HG02798 (cell line): ENCODE data around the gene TCHP.
A peak's percentile ranks its signal among the peaks of the same experiment; 100 is the strongest.
"Not testable (repeated sequence)": the region's sequence is repeated elsewhere in the genome, so short reads cannot be mapped to it uniquely, and the experiment has no call there.

Experiments used
- ATAC-seq: cut with Tn5 transposase; IDR thresholded peaks from one replicate; pipeline ENCODE4 v1.9.1; 2021; ENCODE audit warnings: mild to moderate bottlenecking; ENCODE audit not compliant: unreplicated experiment, poor library complexity

The TCHP gene

GRCh38 chr12:109899783-109900751 is at the start of gene TCHP:
Gene TCHP (plus strand): TSS chr12:109900274. CDS start chr12:109903027, 2,753 bp downstream.
- peak; percentile 77 for ATAC-seq

GRCh38 chr12:109850518-109850917 is 49.6 kb upstream of the TCHP start:
- not testable (repeated sequence) for ATAC-seq

DNA sequence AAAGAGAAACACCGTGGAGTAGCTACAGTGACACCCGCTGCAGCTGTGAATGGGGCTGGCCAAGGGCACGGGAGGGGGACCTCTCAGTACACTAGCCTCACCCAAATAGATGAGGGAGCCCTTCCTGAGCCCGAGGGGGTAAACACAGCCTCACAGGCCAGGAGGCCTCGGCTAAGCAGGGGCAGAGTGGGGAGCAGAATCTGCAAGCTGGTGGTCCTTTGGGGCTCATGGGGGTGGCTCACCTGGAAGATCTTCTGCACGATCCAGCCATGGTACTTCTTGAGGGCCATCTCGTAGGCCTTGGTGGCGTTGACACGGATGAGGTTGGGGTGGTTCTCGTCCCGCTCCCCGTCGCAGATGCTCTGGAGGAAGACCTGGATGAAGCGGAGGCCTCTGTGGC is 44.7 kb upstream of the TCHP start:
- no peak for ATAC-seq

DNA sequence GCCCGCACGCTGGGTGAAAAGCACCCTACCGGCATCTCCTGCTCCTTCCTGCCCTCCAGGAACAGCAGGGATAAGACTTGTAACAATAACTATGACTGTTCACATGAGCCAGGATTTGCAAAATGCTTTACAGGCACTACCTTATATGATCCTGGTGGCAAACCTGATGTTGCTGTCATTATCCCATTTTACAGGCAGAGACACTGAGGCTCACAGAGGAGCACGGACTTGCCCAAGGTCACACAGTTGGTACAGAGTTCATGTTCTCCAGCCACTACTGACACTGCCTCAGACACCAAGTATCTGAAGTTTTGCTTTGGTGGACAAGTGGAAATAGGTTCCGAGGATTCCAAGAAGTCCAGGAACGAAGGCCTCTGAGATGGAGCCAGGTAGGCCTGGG is 42.4 kb upstream of the TCHP start:
- ATAC-seq, result no peak

- ATAC-seq, result no peak
Observed at GRCh38 chr12:109858764-109859163, 41.3 kb upstream of the TCHP start.

GRCh38 chr12:109860977-109861376 is 39.1 kb upstream of the TCHP start:
- ATAC-seq, result no peak

- no peak for ATAC-seq
Observed at GRCh38 chr12:109861689-109862314, 38.3 kb upstream of the TCHP start.

DNA sequence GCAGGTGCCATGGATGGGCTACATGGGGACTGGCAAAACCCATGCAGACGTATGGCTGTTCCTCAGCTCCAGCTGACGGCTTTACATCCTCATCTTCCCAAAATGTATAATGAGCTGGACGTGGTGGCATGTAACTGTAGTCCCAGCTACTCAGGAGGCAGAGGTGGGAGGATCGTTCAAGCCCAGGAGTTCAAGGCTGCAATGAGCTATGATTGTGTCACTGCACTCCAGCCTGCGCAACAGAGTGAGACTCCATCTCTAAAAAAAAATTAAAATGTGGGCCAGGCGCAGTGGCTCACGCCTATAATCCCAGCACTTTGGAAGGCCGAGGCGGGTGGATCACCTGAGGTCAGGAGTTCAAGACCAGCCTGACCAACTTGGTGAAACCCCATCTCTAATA is 37.6 kb upstream of the TCHP start:
- ATAC-seq, result not testable (repeated sequence)

GRCh38 chr12:109863847-109864712 is 36.0 kb upstream of the TCHP start:
- ATAC-seq, result no peak

GRCh38 chr12:109864916-109865315 is 35.2 kb upstream of the TCHP start:
- ATAC-seq, result no peak

DNA sequence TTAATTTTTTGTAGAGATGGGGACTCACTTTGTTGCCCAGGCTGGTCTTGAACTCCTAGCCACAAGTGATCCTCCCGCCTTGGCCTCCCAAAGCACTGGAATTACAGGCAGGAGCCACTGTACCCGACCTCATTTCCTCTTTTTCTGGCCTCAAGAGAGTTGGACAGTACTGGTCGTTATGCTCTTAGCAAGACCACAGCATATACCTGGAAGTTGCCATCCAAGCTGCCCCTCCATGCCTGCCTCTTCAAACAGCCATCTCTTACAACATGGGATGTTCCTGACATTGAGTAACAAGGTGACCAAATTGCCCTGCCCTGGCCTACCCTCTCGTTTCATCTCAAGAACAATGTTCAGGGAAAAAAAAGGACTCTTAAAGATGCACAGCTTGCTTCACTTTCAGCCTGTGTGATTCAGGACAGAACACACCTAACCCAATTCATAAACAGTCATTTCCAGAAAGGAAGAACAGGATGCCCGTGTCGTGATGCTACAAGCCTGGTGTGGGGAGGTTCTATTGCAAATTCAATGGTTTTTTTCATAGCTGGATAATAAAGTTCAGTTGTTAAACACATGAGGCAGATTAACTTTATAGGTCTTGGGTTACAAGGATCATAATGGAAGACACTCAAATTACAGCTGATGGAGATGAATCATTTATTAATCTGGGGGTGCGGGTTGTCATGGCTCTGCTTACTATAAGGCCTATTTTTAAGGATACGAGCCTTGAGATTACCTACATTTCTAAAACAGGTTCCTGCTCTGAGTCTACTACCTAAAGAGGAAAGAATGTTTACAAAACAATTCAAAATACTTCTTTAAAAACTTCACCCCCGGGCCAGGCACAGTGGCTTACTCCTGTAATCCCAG is 31.7 kb upstream of the TCHP start:
- no peak for ATAC-seq

- no peak for ATAC-seq
Observed at GRCh38 chr12:109870648-109871047, 29.4 kb upstream of the TCHP start.

DNA sequence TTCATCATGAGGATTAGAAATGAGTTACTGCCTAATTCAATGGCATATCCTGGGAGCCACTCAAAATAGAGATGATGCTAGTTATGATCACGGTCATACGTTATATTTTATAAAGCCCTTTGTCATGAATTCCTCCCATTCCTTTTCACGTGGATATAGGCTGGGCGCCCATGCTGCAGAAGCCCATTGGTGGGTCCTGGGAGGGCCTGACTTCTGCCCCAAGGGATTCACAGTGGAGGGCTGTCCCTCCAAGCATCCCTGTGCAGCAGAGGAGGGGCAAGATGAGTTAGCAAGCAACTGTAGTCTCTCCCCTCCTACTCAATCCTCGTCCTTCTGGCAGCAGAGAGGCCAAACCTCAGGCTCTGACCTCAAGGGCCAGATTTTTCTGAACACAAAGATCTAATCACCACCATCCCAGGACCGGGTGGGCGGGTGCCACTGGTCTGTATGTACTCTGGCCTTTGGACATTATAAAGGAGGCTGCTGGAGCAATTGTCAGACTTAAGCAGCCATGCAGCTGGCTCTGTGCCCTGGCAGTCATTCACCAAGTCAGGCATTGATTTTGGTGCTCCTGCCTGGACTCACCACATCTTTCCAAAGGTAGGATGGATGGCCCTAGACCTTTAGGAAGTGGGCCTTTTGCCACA is 28.3 kb upstream of the TCHP start:
- no peak for ATAC-seq

- no peak for ATAC-seq
Observed at GRCh38 chr12:109873653-109874052, 26.4 kb upstream of the TCHP start.

GRCh38 chr12:109875572-109876131 is 24.4 kb upstream of the TCHP start:
- no peak for ATAC-seq

- ATAC-seq, result no peak
Observed at GRCh38 chr12:109876406-109876805, 23.7 kb upstream of the TCHP start.

DNA sequence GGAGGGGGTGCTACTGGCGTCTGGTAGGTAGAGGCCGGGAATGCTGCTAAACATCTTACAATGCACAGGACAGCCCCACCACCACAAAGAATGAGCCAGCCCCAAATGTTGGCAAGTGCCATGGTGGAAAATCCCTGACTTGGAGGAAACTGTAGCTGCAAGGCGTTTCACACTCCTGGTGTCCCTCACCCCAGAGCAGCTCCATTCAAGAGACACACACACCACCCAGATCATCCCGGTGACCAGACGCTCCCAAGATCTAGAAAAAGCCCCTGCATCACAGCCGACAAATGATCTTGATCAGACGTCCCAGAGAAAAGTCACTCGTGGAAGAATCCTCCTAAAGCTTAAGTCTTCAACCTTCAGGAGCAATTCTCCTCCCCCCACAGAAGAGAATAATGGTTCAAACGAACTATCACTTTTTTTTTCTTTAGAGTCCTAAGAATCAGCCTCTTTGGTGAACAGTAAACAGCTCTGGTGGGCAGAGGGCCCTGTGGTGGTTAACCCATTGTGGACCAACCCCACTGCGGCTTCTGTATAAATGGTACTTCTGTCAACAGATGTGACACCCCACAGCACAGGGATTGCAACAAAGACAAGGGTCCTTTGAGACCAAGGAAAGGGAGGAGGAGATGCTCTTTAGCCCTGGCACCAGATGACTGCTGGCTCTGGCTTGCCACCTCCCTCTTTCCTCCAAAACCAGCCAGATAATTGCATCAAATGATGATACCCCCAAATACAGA is 22.4 kb upstream of the TCHP start:
- ATAC-seq, result no peak

DNA sequence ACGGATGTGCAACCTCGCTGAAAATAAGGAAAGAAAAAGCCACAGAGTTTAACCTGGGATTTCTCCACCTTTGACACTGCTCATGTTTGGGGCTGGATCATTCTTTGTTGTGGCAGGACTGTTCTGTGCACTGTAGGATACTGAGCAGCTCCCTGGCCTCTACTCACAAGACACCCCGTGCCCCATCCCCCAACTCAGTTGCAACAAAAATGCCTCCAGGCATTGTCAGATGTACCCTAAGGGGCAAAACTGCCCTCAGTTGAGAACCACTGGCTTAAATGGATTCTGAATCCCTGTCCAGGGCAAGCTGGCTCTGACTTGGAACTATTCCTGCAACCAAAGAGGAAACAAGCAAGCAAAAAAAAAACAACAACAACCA is 21.8 kb upstream of the TCHP start:
- no peak for ATAC-seq
